ENCODE results near the gene C2orf72.

C2orf72 gene

DNA sequence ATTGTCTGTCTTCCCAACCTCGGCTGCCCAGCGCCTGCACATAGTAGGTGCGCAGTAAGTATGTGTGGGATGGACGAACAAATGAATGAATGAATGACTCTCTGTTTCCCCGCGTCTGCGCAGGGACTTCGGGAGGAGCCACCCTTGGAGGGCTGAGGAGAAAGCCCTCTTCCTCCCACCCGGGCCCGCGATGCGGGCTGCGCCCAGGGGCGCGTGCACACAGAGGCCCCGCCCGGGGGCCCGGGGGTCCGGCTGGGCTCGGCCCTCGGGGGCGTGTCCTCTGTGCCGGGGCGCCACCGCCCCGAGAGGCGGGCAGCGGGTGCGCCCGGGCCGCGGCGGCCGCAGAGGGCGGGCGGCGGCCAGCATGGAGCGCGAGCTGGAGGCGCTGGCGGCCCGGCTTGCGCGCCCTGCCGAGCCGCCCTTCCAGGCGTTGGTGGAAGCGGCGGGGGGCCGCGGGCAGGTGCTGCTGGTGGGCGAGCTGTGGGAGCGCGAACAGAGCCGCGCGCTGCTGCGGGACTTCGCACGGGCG lies at the start of gene C2orf72:
TSS of gene C2orf72 (plus strand) at position 322 of the 529 bp plus-strand sequence. CDS start at position 365, 43 bp downstream.
- no peak for FAIRE-seq
- TF ChIP-seq, protein P1, sequence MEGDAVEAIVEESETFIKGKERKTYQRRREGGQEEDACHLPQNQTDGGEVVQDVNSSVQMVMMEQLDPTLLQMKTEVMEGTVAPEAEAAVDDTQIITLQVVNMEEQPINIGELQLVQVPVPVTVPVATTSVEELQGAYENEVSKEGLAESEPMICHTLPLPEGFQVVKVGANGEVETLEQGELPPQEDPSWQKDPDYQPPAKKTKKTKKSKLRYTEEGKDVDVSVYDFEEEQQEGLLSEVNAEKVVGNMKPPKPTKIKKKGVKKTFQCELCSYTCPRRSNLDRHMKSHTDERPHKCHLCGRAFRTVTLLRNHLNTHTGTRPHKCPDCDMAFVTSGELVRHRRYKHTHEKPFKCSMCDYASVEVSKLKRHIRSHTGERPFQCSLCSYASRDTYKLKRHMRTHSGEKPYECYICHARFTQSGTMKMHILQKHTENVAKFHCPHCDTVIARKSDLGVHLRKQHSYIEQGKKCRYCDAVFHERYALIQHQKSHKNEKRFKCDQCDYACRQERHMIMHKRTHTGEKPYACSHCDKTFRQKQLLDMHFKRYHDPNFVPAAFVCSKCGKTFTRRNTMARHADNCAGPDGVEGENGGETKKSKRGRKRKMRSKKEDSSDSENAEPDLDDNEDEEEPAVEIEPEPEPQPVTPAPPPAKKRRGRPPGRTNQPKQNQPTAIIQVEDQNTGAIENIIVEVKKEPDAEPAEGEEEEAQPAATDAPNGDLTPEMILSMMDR (IDR thresholded peaks at IDR 0.05; ENCODE audit: insufficient read depth, missing control alignments), result no peak
- DNase-seq (ENCODE audit: insufficient read length, low spot score), result peak; percentile 63

DNA sequence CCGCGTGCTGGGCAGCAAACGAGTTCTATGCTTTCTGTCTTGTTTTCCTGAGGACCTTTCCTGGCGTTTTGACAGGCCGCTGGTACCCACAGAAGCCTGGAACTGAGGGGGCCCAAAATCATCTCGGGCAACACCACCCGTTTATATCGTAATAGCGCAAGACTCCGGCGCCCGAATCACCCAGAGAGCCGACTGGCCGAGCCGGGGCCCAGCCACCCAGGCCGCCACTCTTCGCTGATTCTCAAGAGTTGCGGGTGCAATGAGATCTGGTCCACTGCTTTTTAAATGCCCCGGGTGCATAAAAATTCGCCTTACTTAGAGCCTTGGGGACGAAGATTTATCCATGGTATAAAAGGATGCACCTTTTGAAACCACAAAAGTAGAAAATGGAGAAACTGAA lies 47.6 kb upstream of the C2orf72 start:
- DNase-seq (ENCODE audit: insufficient read length, low spot score) (no peak), FAIRE-seq (no peak)
- TF ChIP-seq, protein P1 (IDR thresholded peaks at IDR 0.05; ENCODE audit: insufficient read depth, missing control alignments), result no peak

DNA sequence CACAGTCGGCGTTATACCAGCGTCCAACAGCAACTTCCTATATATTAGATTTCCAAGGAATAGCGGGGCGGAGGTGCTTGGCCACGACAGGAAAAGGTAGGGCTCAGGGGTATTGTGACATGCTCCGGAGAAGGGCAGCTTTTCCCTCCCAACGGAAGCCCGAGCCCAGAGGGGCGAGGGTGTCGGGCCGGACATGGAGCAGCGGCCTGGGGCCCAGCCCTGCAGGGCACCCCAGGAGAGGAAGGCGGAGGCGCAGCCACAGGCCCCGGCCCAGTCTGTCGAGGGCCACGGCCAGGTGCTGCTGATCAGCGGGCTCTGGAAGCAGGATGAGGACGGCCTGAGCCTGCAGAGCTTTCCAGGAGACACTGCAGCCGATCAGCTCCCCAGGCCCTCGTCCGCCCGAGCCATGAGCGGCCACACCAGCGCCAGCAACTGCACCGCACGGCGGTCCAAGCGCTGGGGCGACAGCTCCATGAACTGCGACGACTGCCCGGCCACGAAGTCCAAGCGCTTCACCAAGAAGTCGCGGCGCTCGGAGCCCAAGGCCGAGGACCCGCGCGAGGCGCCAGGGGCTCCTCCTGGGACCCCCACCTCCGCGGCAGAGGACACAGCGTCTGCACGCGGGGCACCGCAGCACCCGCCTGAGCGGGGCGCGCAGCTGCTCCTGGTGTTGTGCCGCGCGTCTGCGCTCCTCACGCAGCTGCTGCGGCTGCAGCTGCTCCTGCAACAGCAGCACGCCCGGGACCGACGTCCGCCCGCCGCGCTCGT lies 47.0 kb upstream of the C2orf72 start:
- DNase-seq (ENCODE audit: insufficient read length, low spot score) (no peak), FAIRE-seq (no peak)
- TF ChIP-seq, protein P1 (IDR thresholded peaks at IDR 0.05; ENCODE audit: insufficient read depth, missing control alignments), result no peak

DNA sequence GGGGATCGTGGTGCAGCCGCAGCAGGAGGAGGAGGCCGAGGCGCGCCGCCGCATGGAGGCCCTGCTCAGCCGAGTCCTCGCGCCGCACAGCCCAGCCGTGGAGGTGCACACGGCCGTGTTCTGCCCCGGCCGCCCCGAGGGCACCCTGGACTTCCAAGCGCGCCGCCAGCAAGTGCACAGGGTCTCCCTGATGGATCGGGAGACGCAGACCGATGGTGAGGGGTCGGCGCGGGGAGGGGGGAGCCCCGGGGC lies 46.5 kb upstream of the C2orf72 start:
- DNase-seq (ENCODE audit: insufficient read length, low spot score), result no peak
- TF ChIP-seq, protein P1 (IDR thresholded peaks at IDR 0.05; ENCODE audit: insufficient read depth, missing control alignments), result no peak
- no peak for FAIRE-seq

DNA sequence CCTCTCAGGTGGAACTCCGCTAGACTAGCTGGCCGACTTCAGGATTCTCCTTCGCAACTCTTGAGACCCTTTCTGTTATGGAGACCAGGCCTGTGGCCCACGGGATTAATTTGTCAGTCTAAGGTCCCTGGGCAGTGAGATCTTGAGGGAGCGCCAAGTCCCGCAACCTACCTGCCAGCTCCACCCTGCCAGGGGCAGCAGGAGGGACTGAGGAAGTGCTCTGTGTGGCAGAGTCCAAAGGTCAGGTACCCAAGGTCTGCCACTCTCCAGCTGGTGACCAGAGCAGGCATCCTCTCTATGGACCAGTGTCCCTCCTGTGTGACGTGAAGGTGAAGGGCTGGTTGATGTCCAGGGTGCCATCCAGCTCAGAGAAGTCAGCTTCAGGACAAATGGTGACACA lies 45.7 kb upstream of the C2orf72 start:
- FAIRE-seq, result no peak
- TF ChIP-seq, protein P1 (IDR thresholded peaks at IDR 0.05; ENCODE audit: insufficient read depth, missing control alignments), result no peak
- DNase-seq (ENCODE audit: insufficient read length, low spot score), result no peak

DNA sequence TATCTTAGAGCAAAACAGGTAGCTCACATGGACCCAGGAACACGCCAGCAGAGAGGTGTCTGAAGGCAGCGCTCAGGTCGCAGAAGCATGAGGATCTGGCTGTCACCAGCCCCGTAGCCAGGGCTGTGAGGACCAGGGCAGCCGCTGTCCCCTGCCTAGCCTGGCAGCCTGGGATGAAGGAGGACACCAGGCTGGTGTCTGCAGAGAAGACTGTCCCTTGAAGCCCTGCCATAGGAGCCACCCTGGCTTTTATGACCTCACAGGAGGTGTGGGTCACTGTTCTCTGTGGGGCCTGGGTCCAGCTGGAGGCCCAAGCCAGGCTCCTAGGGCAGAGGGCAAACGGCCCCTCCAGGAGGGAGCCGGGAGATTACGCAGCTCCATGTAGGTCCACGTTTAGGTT lies 41.5 kb upstream of the C2orf72 start, which contains the start of gene SPATA3:
TSS of gene SPATA3 (plus strand) at position 301 of the 400 bp plus-strand sequence. CDS start 113 bp downstream, outside the sequence.
- no peak for FAIRE-seq
- TF ChIP-seq, protein P1 (IDR thresholded peaks at IDR 0.05; ENCODE audit: insufficient read depth, missing control alignments), result no peak
- no peak for DNase-seq (ENCODE audit: insufficient read length, low spot score)

DNA sequence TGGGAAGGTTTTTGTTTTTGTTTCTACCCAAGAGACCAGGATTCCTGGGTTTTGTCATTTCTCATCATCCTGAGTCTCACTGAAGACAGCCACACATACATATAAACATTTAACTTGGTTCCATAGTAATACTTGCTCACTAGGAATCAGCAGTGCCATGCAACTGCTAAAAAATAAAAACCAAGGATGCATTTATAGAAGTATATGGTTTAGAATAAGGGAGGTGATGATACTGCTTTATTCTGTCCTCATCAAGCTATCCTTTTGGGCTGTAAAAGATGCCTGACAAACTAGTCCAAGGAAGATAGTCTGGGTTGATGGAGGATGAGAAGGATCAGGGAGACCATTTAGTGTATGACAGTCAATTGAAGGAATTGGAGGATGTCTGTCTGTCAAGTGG lies 40.7 kb upstream of the C2orf72 start:
- no peak for FAIRE-seq
- no peak for DNase-seq (ENCODE audit: insufficient read length, low spot score)
- TF ChIP-seq, protein P1 (IDR thresholded peaks at IDR 0.05; ENCODE audit: insufficient read depth, missing control alignments), result no peak
